IMR-90 (cell line): ENCODE measurements around the gene ACRBP. TPM values are rescaled to one million over a fixed set of nuclear protein-coding genes. Genes with fewer than 3 reads are reported as not detected.

Experiments
- ATAC-seq: fragments of 200-7000 bp; cut with Tn5 transposase; 2 replicates; pipeline ENCODE4 v1.9.1; 2020; ENCODE audit warnings: low read depth, mild to moderate bottlenecking, moderate library complexity
- BruUV-seq: library from RNA; stranded (reverse); fragments of 400-500 nt; replicated peaks from 2 replicates; lab custom pipeline; 2021; lab: Mats Ljungman, UMichigan
- CTCF ChIA-PET: fragments of 300-600 bp; formaldehyde crosslinking; extraction: SDS; loops from one replicate; lab custom pipeline; 2021; ENCODE audit warnings: antibody characterized with exemption; lab: Yijun Ruan, JAX
- POLR2A ChIA-PET: fragments of 300-600 bp; sonication (Branson Sonifier 250); formaldehyde crosslinking; loops from one replicate; lab custom pipeline; 2022; ENCODE audit warnings: antibody characterized with exemption; ENCODE audit not compliant: unreplicated experiment; lab: Charles Lee
- DNase-seq: peaks from one replicate; pipeline ENCODE4 v3.0.0; 2013
- H2AFZ ChIP-seq: replicated peaks from 2 replicates; pipeline ENCODE3; 2013; ENCODE audit warnings: low read length, mild to moderate bottlenecking; ENCODE audit not compliant: poor library complexity
- H2AK5ac ChIP-seq: 2 replicates; pipeline ENCODE4 v1.6.1; 2013; ENCODE audit warnings: low read depth, low read length, inconsistent platforms
- H2AK9ac ChIP-seq: replicated peaks from 2 replicates; pipeline ENCODE3; 2013; ENCODE audit warnings: mild to moderate bottlenecking, low read depth, low read length, moderate library complexity; ENCODE audit not compliant: poor library complexity
- H2BK120ac ChIP-seq: 2 replicates; pipeline ENCODE4 v1.6.1; 2013; ENCODE audit warnings: low read depth, low read length, inconsistent platforms
- H2BK15ac ChIP-seq: 3 replicates; pipeline ENCODE4 v1.6.1; 2013; ENCODE audit warnings: low read depth, low read length, inconsistent platforms
- H2BK20ac ChIP-seq: 2 replicates; pipeline ENCODE4 v1.6.1; 2013; ENCODE audit warnings: low read depth, mild to moderate bottlenecking, inconsistent platforms, low read length, moderate library complexity
- H2BK5ac ChIP-seq: 2 replicates; pipeline ENCODE4 v1.6.1; 2013; ENCODE audit warnings: mild to moderate bottlenecking, low read depth, low read length, inconsistent platforms; ENCODE audit not compliant: poor library complexity, severe bottlenecking
- H3K14ac ChIP-seq: replicated peaks from 2 replicates; pipeline ENCODE4 v1.6.1; 2013; ENCODE audit warnings: low read depth, low read length, inconsistent platforms
- H3K18ac ChIP-seq: 2 replicates; pipeline ENCODE4 v1.6.1; 2013; ENCODE audit warnings: low read depth, low read length, control low read depth
- H3K23ac ChIP-seq: 2 replicates; pipeline ENCODE4 v1.6.1; 2013; ENCODE audit warnings: low read depth, low read length, inconsistent platforms
- H3K27ac ChIP-seq: 2 replicates; pipeline ENCODE4 v1.5.1; 2013; ENCODE audit warnings: mild to moderate bottlenecking, control low read depth, low read length; ENCODE audit not compliant: insufficient read depth
- H3K27me3 ChIP-seq: 2 replicates; pipeline ENCODE4 v1.6.1; 2013; ENCODE audit warnings: low read length; ENCODE audit not compliant: control insufficient read depth, insufficient read depth
- H3K36me3 ChIP-seq: 2 replicates; pipeline ENCODE4 v1.6.1; 2013; ENCODE audit warnings: low read length, mixed read lengths; ENCODE audit not compliant: control insufficient read depth, insufficient read depth
- H3K4ac ChIP-seq: 2 replicates; pipeline ENCODE4 v1.6.1; 2013; ENCODE audit warnings: low read depth, low read length, inconsistent platforms
- H3K4me1 ChIP-seq: 2 replicates; pipeline ENCODE4 v1.6.1; 2013; ENCODE audit warnings: low read length, mixed read lengths; ENCODE audit not compliant: control insufficient read depth, insufficient read depth
- H3K4me2 ChIP-seq: 2 replicates; pipeline ENCODE4 v1.6.1; 2013; ENCODE audit warnings: low read depth, mild to moderate bottlenecking, control low read depth, low read length, moderate library complexity
- H3K4me3 ChIP-seq: 2 replicates; pipeline ENCODE4 v1.5.1; 2013; ENCODE audit warnings: low read depth, mild to moderate bottlenecking, control low read depth, low read length, moderate library complexity; ENCODE audit not compliant: insufficient read depth
- H3K56ac ChIP-seq: 2 replicates; pipeline ENCODE4 v1.6.1; 2013; ENCODE audit warnings: low read length, inconsistent platforms; ENCODE audit not compliant: insufficient read depth; ENCODE audit errors: extremely low read depth
- H3K79me1 ChIP-seq, 2 experiments: 2 replicates each; pipeline ENCODE4 v1.6.1; 2013; ENCODE audit warnings: low read length in 2 of 2, inconsistent platforms in 1 of 2, low read depth in 1 of 2
- H3K9ac ChIP-seq: 2 replicates; pipeline ENCODE4 v1.6.1; 2013; ENCODE audit warnings: low read depth, low read length, control low read depth
- H3K9me1 ChIP-seq: 2 replicates; pipeline ENCODE4 v1.6.1; 2013; ENCODE audit warnings: low read length, inconsistent platforms; ENCODE audit not compliant: insufficient read depth
- H3K9me3 ChIP-seq: 2 replicates; pipeline ENCODE4 v1.6.1; 2013; ENCODE audit warnings: low read length; ENCODE audit not compliant: control insufficient read depth, insufficient read depth
- H4K20me1 ChIP-seq: 2 replicates; pipeline ENCODE4 v1.6.1; 2013; ENCODE audit warnings: low read length, inconsistent platforms; ENCODE audit not compliant: insufficient read depth
- H4K5ac ChIP-seq: 2 replicates; pipeline ENCODE4 v1.6.1; 2013; ENCODE audit warnings: mild to moderate bottlenecking, low read depth, low read length, control low read depth
- H4K8ac ChIP-seq, 2 experiments: 2 replicates each; pipeline ENCODE4 v1.6.1; 2013; ENCODE audit warnings: low read depth in 2 of 2, low read length in 2 of 2, control low read depth in 1 of 2, inconsistent platforms in 1 of 2
- H4K91ac ChIP-seq: 2 replicates; pipeline ENCODE4 v1.6.1; 2013; ENCODE audit warnings: low read depth, low read length, inconsistent platforms; ENCODE audit not compliant: insufficient read depth
- MAFK ChIP-seq: IDR thresholded peaks from 2 replicates; pipeline ENCODE4 v1.6.1; 2012; ENCODE audit warnings: low read depth, low read length, improper control_type of control experiment
- RCOR1 ChIP-seq: IDR thresholded peaks from 2 replicates; pipeline ENCODE4 v1.6.1; 2012; ENCODE audit warnings: mild to moderate bottlenecking, low read length, improper control_type of control experiment; ENCODE audit not compliant: insufficient replicate concordance
- WGBS, 2 experiments: methylation state at CpG; one replicate each; pipeline versions ENCODE4 v1.1.5 to v1.1.7; 2013; ENCODE audit warnings: missing lambda C conversion rate in 2 of 2; ENCODE audit not compliant: insufficient read length in 1 of 2; ENCODE audit errors: extremely low coverage in 2 of 2; 5-methylcytosine and 5-hydroxymethylcytosine counted together
- dilution Hi-C: fragments of 300-500 bp; cut with HindIII; formaldehyde crosslinking; loops from one replicate; pipeline ENCODE4 v1.14.3; 2018; ENCODE audit warnings: low sequenced_read_pairs; ENCODE audit not compliant: unreplicated experiment
- in situ Hi-C: fragments of 300-500 bp; cut with MboI; formaldehyde crosslinking; loops from 3 replicates; pipeline ENCODE4 v1.14.3; 2019; ENCODE audit warnings: low sequenced_read_pairs, inconsistent platforms, mixed read lengths
- intact Hi-C: fragments of 100-400 bp; cut with micrococcal nuclease; formaldehyde crosslinking; loops from 2 replicates; pipeline ENCODE4 v1.10.0; 2022
- polyA plus RNA-seq, 3 experiments: library from polyadenylated mRNA; depleted of rRNA; stranded (reverse); fragments of >200 nt; gene quantifications; 2 replicates each; pipeline ENCODE4 v1.2.3, GENCODE V29; 2012; ENCODE audit warnings: low replicate concordance in 1 of 3
- total RNA-seq: library from RNA; depleted of rRNA; stranded (reverse); fragments of >200 nt; gene quantifications from 2 replicates; pipeline ENCODE4 v1.2.3, GENCODE V29; 2012

Gene ACRBP
- total and polyA plus RNA-seq, 2 of the 4 experiments (the other 2 are of a cell fraction) = 0.38 TPM; not detected in 1

- H3K27me3 ChIP-seq = peaks cover 25% of the 10 kb centered on the region
- no peaks in the 10 kb centered on the region for H3K36me3 ChIP-seq
- no peak overlapping the region for H2BK120ac ChIP-seq
- dilution Hi-C loops = no loop called here
- H3K4me3 ChIP-seq = no peak overlapping the region
- H3K4ac ChIP-seq = no peak overlapping the region
- WGBS, 2 experiments = 100% methylated on average over 2 of the region's 4 CpGs; no CpG with 5 or more reads in 1 of the 2 experiments
- no peak overlapping the region for H3K4me2 ChIP-seq
- no peak overlapping the region for H2AK9ac ChIP-seq
- no peak overlapping the region for H3K18ac ChIP-seq
- H3K9me1 ChIP-seq = no peaks in the 10 kb centered on the region
- intact Hi-C loops = no loop called here
- H2BK20ac ChIP-seq = no peak overlapping the region
- no peaks in the 10 kb centered on the region for H4K20me1 ChIP-seq
- H4K91ac ChIP-seq = no peak overlapping the region
- TF ChIP-seq RCOR1 (no peak), MAFK (no peak)
- in situ Hi-C loops = no loop called here
- no peak overlapping the region for H4K8ac ChIP-seq
- H4K5ac ChIP-seq = no peak overlapping the region
- no peaks in the 10 kb centered on the region for H3K4me1 ChIP-seq
- H2AK5ac ChIP-seq = no peak overlapping the region
- ChIA-PET POLR2A (no interaction called here), CTCF (interaction anchor here (0.5 to 0.6 kb wide), 2 partner anchors 14 to 84 kb away, joined by 3 read pairs; no protein-coding TSS in a partner anchor)
- H3K27ac ChIP-seq = no peak overlapping the region
- no TSS peak for BruUV-seq
- H3K23ac ChIP-seq = no peak overlapping the region
- H3K14ac ChIP-seq = no peak overlapping the region
- no peak overlapping the region for H3K56ac ChIP-seq
- H3K9ac ChIP-seq = no peak overlapping the region
- no peaks in the 10 kb centered on the region for H3K79me1 ChIP-seq
- no peak overlapping the region for H2BK15ac ChIP-seq
- no peak overlapping the region for H2AFZ ChIP-seq
- H2BK5ac ChIP-seq = no peak overlapping the region
- H3K9me3 ChIP-seq = peaks cover 19% of the 10 kb centered on the region
- ATAC-seq = no peak
- no peak for DNase-seq
Observed at GRCh38 chr12:6640497-6640896, 6.7 kb downstream of the ACRBP start.
